ENCODE results near the gene ZFPM1. TPM values are rescaled to one million over a fixed set of nuclear protein-coding genes. Genes with fewer than 3 reads are reported as not detected.

ZFPM1 gene
- total RNA-seq, 2 experiments from 2014 or later = 15.0 to 18.0 TPM

- CTCF ChIA-PET = interaction anchor here (0.6 to 1.0 kb wide), 4 partner anchors 9 to 118 kb away, joined by 3 to 7 read pairs (median 4); no protein-coding TSS in a partner anchor
- Mint-ChIP-seq H3K27ac (no peak overlapping the region), H3K27me3 (no peaks in the 10 kb centered on the region), H3K9me3 (no peaks in the 10 kb centered on the region), H3K4me3 (no peak overlapping the region), H3K36me3 (ENCODE audit: low read depth) (no peaks in the 10 kb centered on the region), H3K4me1 (ENCODE audit: low read depth) (peaks cover 4% of the 10 kb centered on the region)
- peak; percentile 94 for TF ChIP-seq CTCF (IDR thresholded peaks at IDR 0.05)
- intact Hi-C loops (cut with micrococcal nuclease) = loop anchor here (2.0 kb wide), 1 partner anchor 120 kb away; no protein-coding TSS in a partner anchor
- DNase-seq = peak; percentile 83
- POLR2A ChIA-PET = interaction anchor here (1.0 kb wide), 1 partner anchor 94 kb away, joined by 3 read pairs; no protein-coding TSS in a partner anchor
- ATAC-seq = peak; percentile 93
Observed at GRCh38 chr16:88442727-88443576, 10.1 kb upstream of the ZFPM1 start.

GRCh38 chr16:88444826-88445582, 8.1 kb upstream of the ZFPM1 start:
- peaks cover 4% of the 10 kb centered on the region for H3K4me1 Mint-ChIP-seq (ENCODE audit: low read depth)
- no peak for TF ChIP-seq CTCF (IDR thresholded peaks at IDR 0.05)
- no peaks in the 10 kb centered on the region for H3K9me3 Mint-ChIP-seq
- no peak for ATAC-seq
- intact Hi-C loops (cut with micrococcal nuclease) = no loop called here
- H3K36me3 Mint-ChIP-seq (ENCODE audit: low read depth) = no peaks in the 10 kb centered on the region
- no peaks in the 10 kb centered on the region for H3K27me3 Mint-ChIP-seq
- no peak for DNase-seq
- H3K27ac Mint-ChIP-seq = no peak overlapping the region
- ChIA-PET POLR2A (interaction anchor here (1.3 kb wide), 1 partner anchor 10 kb away, joined by 4 read pairs; no protein-coding TSS in a partner anchor), CTCF (interaction anchor here (1.2 to 1.6 kb wide), 2 partner anchors 116 to 240 kb away, joined by 3 to 4 read pairs; no protein-coding TSS in a partner anchor)
- no peak overlapping the region for H3K4me3 Mint-ChIP-seq

- no peaks in the 10 kb centered on the region for H3K27me3 Mint-ChIP-seq
- CTCF ChIA-PET = interaction anchor here (1.2 to 1.6 kb wide), 2 partner anchors 116 to 240 kb away, joined by 3 to 4 read pairs; no protein-coding TSS in a partner anchor
- TF ChIP-seq CTCF (IDR thresholded peaks at IDR 0.05) = no peak
- H3K9me3 Mint-ChIP-seq = no peaks in the 10 kb centered on the region
- no peak for ATAC-seq
- intact Hi-C loops (cut with micrococcal nuclease) = no loop called here
- POLR2A ChIA-PET = no interaction called here
- no peak for DNase-seq
- no peak overlapping the region for H3K4me3 Mint-ChIP-seq
- no peak overlapping the region for H3K27ac Mint-ChIP-seq
- peaks cover 4% of the 10 kb centered on the region for H3K4me1 Mint-ChIP-seq (ENCODE audit: low read depth)
- no peaks in the 10 kb centered on the region for H3K36me3 Mint-ChIP-seq (ENCODE audit: low read depth)
Observed at GRCh38 chr16:88445583-88445960, 7.5 kb upstream of the ZFPM1 start.

GRCh38 chr16:88446061-88446460, 7.0 kb upstream of the ZFPM1 start:
- no peak overlapping the region for H3K27ac Mint-ChIP-seq
- POLR2A ChIA-PET = no interaction called here

More at GRCh38 chr16:88446061-88446460, 7.0 kb upstream of the ZFPM1 start:
- peaks cover 4% of the 10 kb centered on the region for H3K4me1 Mint-ChIP-seq (ENCODE audit: low read depth)
- H3K9me3 Mint-ChIP-seq = no peaks in the 10 kb centered on the region
- H3K27me3 Mint-ChIP-seq = no peaks in the 10 kb centered on the region
- DNase-seq (no peak), ATAC-seq (no peak)
- no peak overlapping the region for H3K4me3 Mint-ChIP-seq
- no peak for TF ChIP-seq CTCF (IDR thresholded peaks at IDR 0.05)
- intact Hi-C loops (cut with micrococcal nuclease) = no loop called here
- no peaks in the 10 kb centered on the region for H3K36me3 Mint-ChIP-seq (ENCODE audit: low read depth)
- CTCF ChIA-PET = interaction anchor here (1.6 kb wide), 1 partner anchor 115 kb away, joined by 4 read pairs; no protein-coding TSS in a partner anchor

Measured in activated CD8-positive, alpha-beta T cell treated with anti-CD3 and anti-CD28 coated beads for 36 hours (primary cell).